Chondrocyte (in vitro differentiated cells): ENCODE data around the gene EXOC6. TPM values are rescaled to one million over a fixed set of nuclear protein-coding genes. Genes with fewer than 3 reads are reported as not detected.

Source experiments
- DNase-seq: peaks from one replicate; pipeline ENCODE4 v3.0.0; 2021; ENCODE audit warnings: mixed read lengths, low spot score
- H3K27ac Mint-ChIP-seq: one replicate; pipeline ENCODE4 v1.8.0; 2021; ENCODE audit warnings: mild to moderate bottlenecking, moderate library complexity, mixed read lengths; ENCODE audit not compliant: unreplicated experiment
- H3K27me3 Mint-ChIP-seq: 2 replicates; pipeline ENCODE4 v1.8.0; 2021; ENCODE audit warnings: low read depth, mixed read lengths
- H3K36me3 Mint-ChIP-seq: 2 replicates; pipeline ENCODE4 v1.8.0; 2021; ENCODE audit warnings: low read depth, mixed read lengths
- H3K4me1 Mint-ChIP-seq: 2 replicates; pipeline ENCODE4 v1.8.0; 2021; ENCODE audit warnings: low read depth, mild to moderate bottlenecking, mixed read lengths
- H3K4me3 Mint-ChIP-seq: one replicate; pipeline ENCODE4 v1.8.0; 2021; ENCODE audit warnings: mild to moderate bottlenecking, moderate library complexity, mixed read lengths; ENCODE audit not compliant: unreplicated experiment
- H3K9me3 Mint-ChIP-seq: 2 replicates; pipeline ENCODE4 v1.8.0; 2021; ENCODE audit warnings: low read depth, mixed read lengths
- total RNA-seq: library from RNA; stranded (reverse); gene quantifications from 3 replicates; pipeline ENCODE4 v1.2.1, GENCODE V29; 2021
- TF ChIP-seq, protein P1 (sequence below): fragments of 200-600 bp; sonication (generic); IDR thresholded peaks from 2 replicates; pipeline ENCODE4 v1.5.0; 2021; ENCODE audit warnings: antibody characterized with exemption, mild to moderate bottlenecking, moderate library complexity

The EXOC6 gene
- total RNA-seq, 1 donor from 2014 or later, result 7.2 TPM

DNA sequence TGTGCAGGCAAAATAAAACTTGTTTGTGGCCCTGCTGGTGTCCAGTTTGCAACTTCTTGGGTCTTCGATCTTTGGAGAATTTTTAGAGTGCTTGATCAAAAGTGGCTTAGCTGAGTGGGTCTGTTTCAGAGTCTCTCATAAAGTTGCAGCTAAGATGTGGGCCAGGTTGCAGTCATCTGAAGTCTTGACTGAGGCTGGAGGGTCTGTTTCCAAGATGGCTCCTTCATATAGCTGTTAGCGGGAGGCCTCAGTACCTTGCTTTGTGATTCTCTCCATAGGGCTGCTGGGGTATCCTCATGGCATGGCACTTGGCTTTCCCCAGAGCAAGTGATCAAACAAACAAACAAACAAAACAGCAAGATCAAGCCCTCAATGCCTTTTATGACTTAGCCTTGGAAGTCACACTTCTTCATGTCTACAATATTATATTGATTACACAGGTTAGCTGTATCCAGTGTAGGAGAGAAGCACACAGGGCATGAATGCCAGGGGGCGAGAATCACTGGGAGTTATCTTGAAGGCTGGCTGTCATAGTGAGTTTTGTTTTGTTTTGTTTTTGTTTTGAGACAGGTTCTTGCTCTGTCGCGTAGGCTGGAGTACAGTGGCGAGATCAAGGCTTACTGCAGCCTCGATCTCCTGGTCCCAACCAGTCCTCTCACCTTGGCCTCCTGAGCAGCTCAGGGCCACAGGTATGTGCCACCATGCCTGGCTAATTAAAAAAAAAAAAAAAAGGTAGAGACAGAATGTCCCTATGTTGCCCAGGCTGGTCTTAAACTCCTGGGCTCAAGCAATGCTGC is 235.6 kb downstream of the EXOC6 start:
- peaks cover 4% of the 10 kb centered on the region for H3K27me3 Mint-ChIP-seq
- no peak overlapping the region for H3K27ac Mint-ChIP-seq
- no peak for DNase-seq
- TF ChIP-seq, protein P1, sequence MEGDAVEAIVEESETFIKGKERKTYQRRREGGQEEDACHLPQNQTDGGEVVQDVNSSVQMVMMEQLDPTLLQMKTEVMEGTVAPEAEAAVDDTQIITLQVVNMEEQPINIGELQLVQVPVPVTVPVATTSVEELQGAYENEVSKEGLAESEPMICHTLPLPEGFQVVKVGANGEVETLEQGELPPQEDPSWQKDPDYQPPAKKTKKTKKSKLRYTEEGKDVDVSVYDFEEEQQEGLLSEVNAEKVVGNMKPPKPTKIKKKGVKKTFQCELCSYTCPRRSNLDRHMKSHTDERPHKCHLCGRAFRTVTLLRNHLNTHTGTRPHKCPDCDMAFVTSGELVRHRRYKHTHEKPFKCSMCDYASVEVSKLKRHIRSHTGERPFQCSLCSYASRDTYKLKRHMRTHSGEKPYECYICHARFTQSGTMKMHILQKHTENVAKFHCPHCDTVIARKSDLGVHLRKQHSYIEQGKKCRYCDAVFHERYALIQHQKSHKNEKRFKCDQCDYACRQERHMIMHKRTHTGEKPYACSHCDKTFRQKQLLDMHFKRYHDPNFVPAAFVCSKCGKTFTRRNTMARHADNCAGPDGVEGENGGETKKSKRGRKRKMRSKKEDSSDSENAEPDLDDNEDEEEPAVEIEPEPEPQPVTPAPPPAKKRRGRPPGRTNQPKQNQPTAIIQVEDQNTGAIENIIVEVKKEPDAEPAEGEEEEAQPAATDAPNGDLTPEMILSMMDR, result no peak
- no peak overlapping the region for H3K4me3 Mint-ChIP-seq
- no peaks in the 10 kb centered on the region for H3K36me3 Mint-ChIP-seq
- no peaks in the 10 kb centered on the region for H3K9me3 Mint-ChIP-seq
- H3K4me1 Mint-ChIP-seq, result peaks cover 30% of the 10 kb centered on the region

DNA sequence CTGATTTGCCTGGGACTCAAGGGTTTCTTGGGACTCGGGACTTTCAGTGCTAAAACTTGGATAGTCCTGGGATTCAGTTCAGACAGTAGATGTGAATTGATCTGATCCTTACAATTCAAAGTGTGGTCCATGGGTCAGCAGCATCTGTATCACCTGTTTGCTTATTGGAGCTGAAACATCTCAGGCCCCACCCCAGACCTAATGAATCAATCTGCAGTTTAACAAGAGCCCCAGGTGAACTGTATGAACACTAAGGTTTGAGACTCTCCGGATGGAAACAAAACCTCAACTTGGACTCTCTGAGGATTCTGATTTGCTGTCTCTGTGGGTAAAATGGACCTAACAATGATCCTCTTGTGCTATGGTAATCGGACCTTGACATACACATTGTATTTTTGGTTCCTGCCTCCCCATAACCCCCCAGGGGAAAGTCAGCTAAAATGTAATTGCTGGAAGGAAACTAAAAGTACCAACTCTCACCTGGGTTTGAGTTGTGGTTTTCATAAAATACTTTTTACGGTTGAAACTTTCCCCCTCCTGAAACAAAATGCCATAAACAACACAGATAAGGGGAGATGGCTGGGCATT is 237.0 kb downstream of the EXOC6 start:
- Mint-ChIP-seq H3K9me3 (no peaks in the 10 kb centered on the region), H3K4me1 (peaks cover 17% of the 10 kb centered on the region), H3K4me3 (no peak overlapping the region), H3K27ac (no peak overlapping the region), H3K27me3 (peaks cover 6% of the 10 kb centered on the region), H3K36me3 (no peaks in the 10 kb centered on the region)
- TF ChIP-seq, protein P1, result no peak
- no peak for DNase-seq

- no peaks in the 10 kb centered on the region for H3K9me3 Mint-ChIP-seq
- TF ChIP-seq, protein P1, result no peak
- no peak overlapping the region for H3K4me3 Mint-ChIP-seq
- no peak overlapping the region for H3K27ac Mint-ChIP-seq
- DNase-seq, result no peak
- H3K27me3 Mint-ChIP-seq, result peaks cover 6% of the 10 kb centered on the region
- peaks cover 8% of the 10 kb centered on the region for H3K4me1 Mint-ChIP-seq
- no peaks in the 10 kb centered on the region for H3K36me3 Mint-ChIP-seq
Measured at GRCh38 chr10:93086289-93086688, 238.0 kb downstream of the EXOC6 start.

- H3K9me3 Mint-ChIP-seq, result no peaks in the 10 kb centered on the region
- H3K27me3 Mint-ChIP-seq, result peaks cover 6% of the 10 kb centered on the region
- H3K4me3 Mint-ChIP-seq, result no peak overlapping the region
- TF ChIP-seq, protein P1, result no peak
- H3K4me1 Mint-ChIP-seq, result no peaks in the 10 kb centered on the region
- H3K27ac Mint-ChIP-seq, result no peak overlapping the region
- DNase-seq, result no peak
- no peaks in the 10 kb centered on the region for H3K36me3 Mint-ChIP-seq
Measured at GRCh38 chr10:93087846-93088245, 239.5 kb downstream of the EXOC6 start.

DNA sequence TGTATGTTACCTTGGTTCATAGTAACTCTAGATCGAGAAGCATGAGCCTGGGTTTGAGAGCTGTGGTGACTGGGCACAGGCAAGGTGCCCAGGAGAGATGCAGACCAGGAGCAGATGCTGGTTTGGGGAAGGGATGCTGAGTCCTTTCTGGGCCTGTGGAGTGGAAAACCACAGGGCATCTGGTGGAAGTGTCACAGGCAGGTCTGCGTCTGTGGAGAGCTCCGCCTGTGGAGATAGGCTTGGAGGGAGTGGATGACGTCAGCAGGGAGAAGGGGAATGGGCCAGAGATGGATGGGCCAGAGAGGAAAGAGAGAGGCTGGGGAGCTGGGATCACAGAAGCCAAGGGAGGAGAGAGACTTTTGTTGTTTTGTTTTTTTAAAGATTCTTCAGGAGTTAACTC is 240.1 kb downstream of the EXOC6 start:
- Mint-ChIP-seq H3K4me1 (no peaks in the 10 kb centered on the region), H3K9me3 (no peaks in the 10 kb centered on the region), H3K27ac (no peak overlapping the region), H3K36me3 (no peaks in the 10 kb centered on the region), H3K27me3 (peaks cover 6% of the 10 kb centered on the region), H3K4me3 (no peak overlapping the region)
- DNase-seq, result no peak
- TF ChIP-seq, protein P1, result no peak
